ENCODE data around the gene NUDT7. TPM values are rescaled to one million over a fixed set of nuclear protein-coding genes. Genes with fewer than 3 reads are reported as not detected.
A peak's percentile ranks its signal among the peaks of the same experiment; 100 is the strongest.

The NUDT7 gene
- total and polyA plus RNA-seq, 4 donors = 15.4 to 30.2 (median 25.3) TPM

GRCh38 chr16:77721752-77722308, 484 bp upstream of the NUDT7 start:
- peaks cover 4 to 19% (median 10%) of the 10 kb centered on the region in 4 donors for H3K4me1 ChIP-seq (ENCODE audit: control insufficient read depth in 4 of 4, insufficient read depth in 4 of 4, low read length in 3 of 4)
- H3K27ac ChIP-seq (ENCODE audit: low read depth in 1 of 2, low read length in 2 of 2) = peak overlapping the region; percentile 69 to 72
- H3K4me3 ChIP-seq (ENCODE audit: low read depth in 1 of 3, low read length in 3 of 3) = peak overlapping the region in 2 of 3 donors; percentile 12 to 34
- no peaks in the 10 kb centered on the region for H3K9me3 ChIP-seq (ENCODE audit: control insufficient read depth in 4 of 4, low read length in 3 of 4)
- TF ChIP-seq NR2F2 (IDR thresholded peaks at IDR 0.05) (no peak), ZBTB33 (IDR thresholded peaks at IDR 0.05) (no peak), EGR1 (IDR thresholded peaks at IDR 0.05; ENCODE audit: low read depth in 2 of 2) (no peak), RAD21 (IDR thresholded peaks at IDR 0.05) (no peak), CTCF (IDR thresholded peaks at IDR 0.05; ENCODE audit: low read depth, low read length, missing input control) (no peak), FOXA2 (IDR thresholded peaks at IDR 0.05) (no peak), HNF4G (IDR thresholded peaks at IDR 0.05) (no peak)
- no peak for DNase-seq (ENCODE audit: low spot score)
- no peaks in the 10 kb centered on the region for H3K27me3 ChIP-seq (ENCODE audit: control insufficient read depth in 4 of 4, insufficient read depth in 4 of 4, low read length in 3 of 4)
- WGBS = 56% methylated on average over 12 of the region's 12 CpGs
- H3K9ac ChIP-seq (ENCODE audit: low read depth in 1 of 2, low read length in 2 of 2) = peak overlapping the region in 1 of 2 donors; percentile 65
- H3K36me3 ChIP-seq (ENCODE audit: control insufficient read depth in 4 of 4, insufficient read depth in 3 of 4, low read depth in 1 of 4, low read length in 3 of 4) = peaks cover 2 to 11% (median 6%) of the 10 kb centered on the region in 4 donors

- Histone ChIP-seq H3K9me3 (ENCODE audit: control insufficient read depth in 4 of 4, low read length in 3 of 4) (no peaks in the 10 kb centered on the region), H3K4me1 (ENCODE audit: control insufficient read depth in 4 of 4, insufficient read depth in 4 of 4, low read length in 3 of 4) (peaks cover 4 to 19% (median 10%) of the 10 kb centered on the region in 4 donors), H3K9ac (ENCODE audit: low read depth in 1 of 2, low read length in 2 of 2) (peak overlapping the region; percentile 94 to 96), H3K4me3 (ENCODE audit: low read depth in 1 of 3, low read length in 3 of 3) (peak overlapping the region; percentile 75 to 82 (median 79)), H3K27me3 (ENCODE audit: control insufficient read depth in 4 of 4, insufficient read depth in 4 of 4, low read length in 3 of 4) (no peaks in the 10 kb centered on the region), H3K27ac (ENCODE audit: low read depth in 1 of 2, low read length in 2 of 2) (peak overlapping the region; percentile 96), H3K36me3 (ENCODE audit: control insufficient read depth in 4 of 4, insufficient read depth in 3 of 4, low read depth in 1 of 4, low read length in 3 of 4) (peaks cover 2 to 14% (median 10%) of the 10 kb centered on the region in 4 donors)
- no peak for DNase-seq (ENCODE audit: low spot score)
- WGBS = under 1% methylated on average over 5 of the region's 5 CpGs
- TF ChIP-seq FOXA1 (IDR thresholded peaks at IDR 0.05) (no peak), ATF3 (IDR thresholded peaks at IDR 0.05) (no peak), RAD21 (IDR thresholded peaks at IDR 0.05) (peak in 1 of 2 donors; percentile 54), TAF1 (conservative IDR thresholded peaks at IDR 0.05) (peak; percentile 69), CTCF (IDR thresholded peaks at IDR 0.05; ENCODE audit: low read depth, low read length, missing input control) (no peak), JUND (IDR thresholded peaks at IDR 0.05) (no peak), YY1 (IDR thresholded peaks at IDR 0.05) (no peak), EGR1 (IDR thresholded peaks at IDR 0.05; ENCODE audit: low read depth in 2 of 2) (no peak), MAX (IDR thresholded peaks at IDR 0.05) (no peak), ZBTB33 (IDR thresholded peaks at IDR 0.05) (no peak), RXRA (IDR thresholded peaks at IDR 0.05) (peak in 1 of 2 donors; percentile 13), SP1 (IDR thresholded peaks at IDR 0.05) (peak; percentile 45), NR2F2 (IDR thresholded peaks at IDR 0.05) (no peak), FOXA2 (IDR thresholded peaks at IDR 0.05) (no peak), HNF4A (conservative IDR thresholded peaks at IDR 0.05) (peak; percentile 13 to 23), HNF4G (IDR thresholded peaks at IDR 0.05) (no peak), REST (IDR thresholded peaks at IDR 0.05) (no peak), GABPA (IDR thresholded peaks at IDR 0.05 in 1 of 2, conservative IDR thresholded peaks at IDR 0.05 in 1 of 2) (no peak)
These were observed 797 bp downstream of the NUDT7 start for GRCh38 chr16:77723108-77723514.
